ENCODE data around the gene ATP11B.

The ATP11B gene

GRCh38 chr3:182914341-182914740 is 121.0 kb downstream of the ATP11B start:
- no peaks in the 10 kb centered on the region for H3K79me2 ChIP-seq (ENCODE audit: insufficient read depth, low read depth)
- H3K9ac ChIP-seq: no peak overlapping the region
- H3K27ac ChIP-seq: peak overlapping the region; percentile 53
- H3K4me2 ChIP-seq: peak overlapping the region; percentile 86
- no peaks in the 10 kb centered on the region for H3K27me3 ChIP-seq (ENCODE audit: insufficient read depth, low read depth)
- no peaks in the 10 kb centered on the region for H4K20me1 ChIP-seq (ENCODE audit: insufficient read depth)
- H2AFZ ChIP-seq (ENCODE audit: low read depth): no peak overlapping the region
- peaks cover 33% of the 10 kb centered on the region for H3K4me1 ChIP-seq (ENCODE audit: low read depth, poor library complexity, severe bottlenecking)
- H3K4me3 ChIP-seq (IDR thresholded peaks at IDR 0.05; ENCODE audit: insufficient read depth, low read depth, low read length): peak overlapping the region; percentile 38
- no peaks in the 10 kb centered on the region for H3K36me3 ChIP-seq (ENCODE audit: insufficient read depth)
- TF ChIP-seq CTCF (conservative IDR thresholded peaks at IDR 0.05; ENCODE audit: low read depth, low read length): no peak

GRCh38 chr3:182917134-182917533 is 123.8 kb downstream of the ATP11B start:
- H3K4me2 ChIP-seq: no peak overlapping the region
- TF ChIP-seq CTCF (conservative IDR thresholded peaks at IDR 0.05; ENCODE audit: low read depth, low read length): no peak
- no peaks in the 10 kb centered on the region for H3K27me3 ChIP-seq (ENCODE audit: insufficient read depth, low read depth)
- no peak overlapping the region for H3K4me3 ChIP-seq (IDR thresholded peaks at IDR 0.05; ENCODE audit: insufficient read depth, low read depth, low read length)
- no peak overlapping the region for H3K27ac ChIP-seq
- H3K9ac ChIP-seq: no peak overlapping the region
- H3K79me2 ChIP-seq (ENCODE audit: insufficient read depth, low read depth): no peaks in the 10 kb centered on the region
- H2AFZ ChIP-seq (ENCODE audit: low read depth): no peak overlapping the region
- no peaks in the 10 kb centered on the region for H3K36me3 ChIP-seq (ENCODE audit: insufficient read depth)
- peaks cover 41% of the 10 kb centered on the region for H3K4me1 ChIP-seq (ENCODE audit: low read depth, poor library complexity, severe bottlenecking)
- no peaks in the 10 kb centered on the region for H4K20me1 ChIP-seq (ENCODE audit: insufficient read depth)

- H3K27me3 ChIP-seq (ENCODE audit: insufficient read depth, low read depth): no peaks in the 10 kb centered on the region
- H2AFZ ChIP-seq (ENCODE audit: low read depth): no peak overlapping the region
- no peaks in the 10 kb centered on the region for H3K79me2 ChIP-seq (ENCODE audit: insufficient read depth, low read depth)
- H4K20me1 ChIP-seq (ENCODE audit: insufficient read depth): no peaks in the 10 kb centered on the region
- no peak overlapping the region for H3K4me3 ChIP-seq (IDR thresholded peaks at IDR 0.05; ENCODE audit: insufficient read depth, low read depth, low read length)
- H3K36me3 ChIP-seq (ENCODE audit: insufficient read depth): no peaks in the 10 kb centered on the region
- no peak for TF ChIP-seq CTCF (conservative IDR thresholded peaks at IDR 0.05; ENCODE audit: low read depth, low read length)
- H3K9ac ChIP-seq: no peak overlapping the region
- H3K27ac ChIP-seq: no peak overlapping the region
- peaks cover 33% of the 10 kb centered on the region for H3K4me1 ChIP-seq (ENCODE audit: low read depth, poor library complexity, severe bottlenecking)
- no peak overlapping the region for H3K4me2 ChIP-seq
Measured at GRCh38 chr3:182919866-182920357, 126.6 kb downstream of the ATP11B start.

GRCh38 chr3:182920515-182921084 is 127.3 kb downstream of the ATP11B start:
- H3K79me2 ChIP-seq (ENCODE audit: insufficient read depth, low read depth): no peaks in the 10 kb centered on the region
- H3K36me3 ChIP-seq (ENCODE audit: insufficient read depth): no peaks in the 10 kb centered on the region
- H3K4me1 ChIP-seq (ENCODE audit: low read depth, poor library complexity, severe bottlenecking): peaks cover 35% of the 10 kb centered on the region
- H2AFZ ChIP-seq (ENCODE audit: low read depth): no peak overlapping the region
- no peak overlapping the region for H3K27ac ChIP-seq
- H3K9ac ChIP-seq: no peak overlapping the region
- H3K4me2 ChIP-seq: no peak overlapping the region
- no peak for TF ChIP-seq CTCF (conservative IDR thresholded peaks at IDR 0.05; ENCODE audit: low read depth, low read length)
- H3K27me3 ChIP-seq (ENCODE audit: insufficient read depth, low read depth): no peaks in the 10 kb centered on the region
- H4K20me1 ChIP-seq (ENCODE audit: insufficient read depth): no peaks in the 10 kb centered on the region
- no peak overlapping the region for H3K4me3 ChIP-seq (IDR thresholded peaks at IDR 0.05; ENCODE audit: insufficient read depth, low read depth, low read length)
